HEK293 (cell line): ENCODE measurements around the gene THG1L.

Source experiments
- CTCF ChIA-PET: fragments of 350-600 bp; formaldehyde crosslinking; extraction: SDS; loops from one replicate; lab custom pipeline; 2021; ENCODE audit warnings: antibody characterized with exemption; lab: Yijun Ruan, JAX
- POLR2A ChIA-PET: fragments of 300-600 bp; formaldehyde crosslinking; extraction: SDS; loops from one replicate; lab custom pipeline; 2020; ENCODE audit warnings: antibody characterized with exemption, inconsistent platforms; lab: Yijun Ruan, JAX
- H3K27ac ChIP-seq: fragments of 200-500 bp; sonication (Bioruptor generic); 2 replicates; pipeline ENCODE4 v1.5.1; 2014; ENCODE audit warnings: low read depth, low read length, control low read depth, inconsistent platforms; ENCODE audit errors: extremely low read depth
- H3K36me3 ChIP-seq, 2 experiments: fragments of 200-500 bp in 1 of 2; sonication (Bioruptor generic) in 1 of 2; 1 replicate in 1 of 2; 2 replicates in 1 of 2; pipeline ENCODE4 v1.5.1; 2014 to 2017; ENCODE audit warnings: inconsistent platforms in 2 of 2, low read length in 2 of 2; ENCODE audit not compliant: control insufficient read depth in 2 of 2, insufficient read depth in 1 of 2
- H3K4me1 ChIP-seq: fragments of 200-500 bp; sonication (Bioruptor generic); 2 replicates; pipeline ENCODE4 v1.5.1; 2014; ENCODE audit warnings: mild to moderate bottlenecking, low read length, inconsistent platforms; ENCODE audit not compliant: control insufficient read depth, insufficient read depth
- H3K4me3 ChIP-seq: 2 replicates; pipeline ENCODE4 v1.5.1; 2011; ENCODE audit warnings: low read depth, mild to moderate bottlenecking, control low read depth, low read length, moderate library complexity
- H3K9me3 ChIP-seq: fragments of 200-500 bp; sonication (Bioruptor generic); 2 replicates; pipeline ENCODE4 v1.5.1; 2014; ENCODE audit warnings: low read depth, low read length, inconsistent platforms; ENCODE audit not compliant: control insufficient read depth, insufficient read depth
- GFI1B ChIP-seq: fragments of 450-650 bp; formaldehyde crosslinking; IDR thresholded peaks from 2 replicates; pipeline ENCODE4 v1.5.1; 2016; ENCODE audit warnings: missing biosample characterization, missing genetic modification characterization
- HOXA7 ChIP-seq: sonication (generic); formaldehyde crosslinking; IDR thresholded peaks from 2 replicates; pipeline ENCODE4 v1.8.1; 2022; ENCODE audit warnings: missing genetic modification reagents, borderline replicate concordance
- KLF1 ChIP-seq: fragments of 450-650 bp; formaldehyde crosslinking; IDR thresholded peaks from 2 replicates; pipeline ENCODE4 v1.5.1; 2016; ENCODE audit warnings: missing biosample characterization, missing genetic modification characterization
- KLF10 ChIP-seq: fragments of 450-650 bp; IDR thresholded peaks from 2 replicates; pipeline ENCODE4 v1.5.1; 2018; ENCODE audit warnings: missing biosample characterization, mild to moderate bottlenecking, missing genetic modification characterization
- PRDM2 ChIP-seq: fragments of 450-650 bp; formaldehyde crosslinking; IDR thresholded peaks from 2 replicates; pipeline ENCODE4 v1.5.1; 2016; ENCODE audit warnings: missing biosample characterization, missing genetic modification characterization, borderline replicate concordance
- SCRT1 ChIP-seq: fragments of 450-650 bp; formaldehyde crosslinking; IDR thresholded peaks from 2 replicates; pipeline ENCODE4 v1.5.1; 2016; ENCODE audit warnings: missing biosample characterization, missing genetic modification characterization, borderline replicate concordance
- SCRT2 ChIP-seq: fragments of 450-650 bp; formaldehyde crosslinking; IDR thresholded peaks from 2 replicates; pipeline ENCODE4 v1.5.1; 2016; ENCODE audit warnings: missing biosample characterization, missing genetic modification characterization
- SP7 ChIP-seq: fragments of 450-650 bp; formaldehyde crosslinking; IDR thresholded peaks from 2 replicates; pipeline ENCODE4 v1.5.1; 2016; ENCODE audit warnings: missing biosample characterization, missing genetic modification characterization
- YY1 ChIP-seq: fragments of 450-650 bp; formaldehyde crosslinking; IDR thresholded peaks from 2 replicates; pipeline ENCODE4 v1.5.1; 2018; ENCODE audit warnings: missing biosample characterization, missing genetic modification characterization
- ZBTB7A ChIP-seq: fragments of 450-650 bp; formaldehyde crosslinking; IDR thresholded peaks from 2 replicates; pipeline ENCODE4 v1.5.1; 2016; ENCODE audit warnings: low read depth, missing biosample characterization, missing genetic modification characterization
- ZIC2 ChIP-seq: fragments of 450-650 bp; formaldehyde crosslinking; IDR thresholded peaks from 2 replicates; pipeline ENCODE4 v1.5.1; 2016; ENCODE audit warnings: missing biosample characterization, missing genetic modification characterization
- ZNF140 ChIP-seq: fragments of 450-650 bp; formaldehyde crosslinking; IDR thresholded peaks from 2 replicates; pipeline ENCODE4 v1.5.1; 2016; ENCODE audit warnings: missing biosample characterization, missing genetic modification characterization
- ZNF157 ChIP-seq: fragments of 450-650 bp; formaldehyde crosslinking; IDR thresholded peaks from 2 replicates; pipeline ENCODE4 v1.5.1; 2016; ENCODE audit warnings: missing biosample characterization, missing genetic modification characterization
- ZNF175 ChIP-seq: fragments of 450-650 bp; formaldehyde crosslinking; IDR thresholded peaks from 2 replicates; pipeline ENCODE4 v1.5.1; 2016; ENCODE audit warnings: missing biosample characterization, missing genetic modification characterization
- ZNF24 ChIP-seq: fragments of 450-650 bp; formaldehyde crosslinking; IDR thresholded peaks from 2 replicates; pipeline ENCODE4 v1.5.1; 2016; ENCODE audit warnings: missing biosample characterization, missing genetic modification characterization
- ZNF292 ChIP-seq: fragments of 450-650 bp; formaldehyde crosslinking; IDR thresholded peaks from 2 replicates; pipeline ENCODE4 v1.5.1; 2016; ENCODE audit warnings: low read depth, missing biosample characterization, missing genetic modification characterization, borderline replicate concordance
- ZNF488 ChIP-seq: fragments of 450-650 bp; formaldehyde crosslinking; IDR thresholded peaks from 2 replicates; pipeline ENCODE4 v1.5.1; 2016; ENCODE audit warnings: missing biosample characterization, missing genetic modification characterization
- ZNF521 ChIP-seq: fragments of 450-650 bp; formaldehyde crosslinking; IDR thresholded peaks from 2 replicates; pipeline ENCODE4 v1.5.1; 2017; ENCODE audit warnings: missing biosample characterization, mild to moderate bottlenecking, missing genetic modification characterization
- ZNF561 ChIP-seq: fragments of 450-650 bp; IDR thresholded peaks from 2 replicates; pipeline ENCODE4 v1.5.1; 2018; ENCODE audit warnings: missing biosample characterization, missing genetic modification characterization, borderline replicate concordance
- ZNF600 ChIP-seq: fragments of 450-650 bp; formaldehyde crosslinking; IDR thresholded peaks from 2 replicates; pipeline ENCODE4 v1.5.1; 2016; ENCODE audit warnings: missing biosample characterization, missing genetic modification characterization
- ZNF623 ChIP-seq: fragments of 450-650 bp; formaldehyde crosslinking; IDR thresholded peaks from 2 replicates; pipeline ENCODE4 v1.5.1; 2016; ENCODE audit warnings: missing biosample characterization, missing genetic modification characterization
- ZNF660 ChIP-seq: fragments of 450-650 bp; IDR thresholded peaks from 2 replicates; pipeline ENCODE4 v1.5.1; 2018; ENCODE audit warnings: missing biosample characterization, mild to moderate bottlenecking, missing genetic modification characterization
- ZNF777 ChIP-seq: fragments of 450-650 bp; formaldehyde crosslinking; IDR thresholded peaks from 2 replicates; pipeline ENCODE4 v1.5.1; 2017; ENCODE audit warnings: missing biosample characterization, missing genetic modification characterization, borderline replicate concordance
- ZNF843 ChIP-seq: fragments of 450-650 bp; formaldehyde crosslinking; IDR thresholded peaks from 2 replicates; pipeline ENCODE4 v1.5.1; 2016; ENCODE audit warnings: missing biosample characterization, missing genetic modification characterization
- ZSCAN30 ChIP-seq: fragments of 450-650 bp; IDR thresholded peaks from 2 replicates; pipeline ENCODE4 v1.5.1; 2018; ENCODE audit warnings: missing biosample characterization, mild to moderate bottlenecking, missing genetic modification characterization, moderate library complexity
- TF ChIP-seq, protein P1 (sequence below): fragments of 450-650 bp; formaldehyde crosslinking; IDR thresholded peaks from 2 replicates; pipeline ENCODE4 v1.5.1; 2016; ENCODE audit warnings: missing biosample characterization, missing genetic modification characterization

The THG1L gene

DNA sequence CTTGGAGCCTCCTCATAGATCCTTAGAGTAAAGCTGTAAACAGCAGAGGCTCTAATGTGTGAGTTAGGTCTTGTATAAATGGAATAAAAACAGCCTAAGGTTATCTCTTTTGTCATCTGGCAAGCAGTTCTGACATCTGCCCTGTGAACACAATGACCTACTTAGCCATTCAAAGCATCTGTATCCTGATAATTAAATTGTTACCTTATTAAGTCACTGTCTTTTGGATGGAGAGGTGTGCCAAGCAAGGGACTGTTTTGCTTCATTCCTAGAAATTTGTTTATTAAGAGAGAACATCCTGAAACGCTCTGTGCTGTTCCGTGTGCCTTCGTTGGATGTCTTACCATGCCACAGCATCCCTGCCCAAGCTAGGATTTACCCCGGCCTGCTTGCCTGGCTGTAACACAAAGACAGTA, 13.8 kb downstream of the THG1L start:
- peaks cover 14% of the 10 kb centered on the region; the same call in 1 of the 2 replicates for H3K4me1 ChIP-seq
- peaks cover 0 to under 1% of the 10 kb centered on the region in 2 experiments for H3K36me3 ChIP-seq
- H3K27ac ChIP-seq, result no peak overlapping the region
- H3K9me3 ChIP-seq, result no peaks in the 10 kb centered on the region
- CTCF ChIA-PET, result interaction anchor here (0.6 to 4.0 kb wide), 4 partner anchors 12 to 620 kb away, joined by 3 to 49 read pairs (median 8); partner anchors contain the start of gene THG1L
- H3K4me3 ChIP-seq, result no peak overlapping the region; the same call in 1 of the 2 replicates
- TF ChIP-seq HOXA7 (CRISPR knock-in tag) (no peak), ZNF157 (tag by site-specific recombination) (peak; percentile 92)
- POLR2A ChIA-PET, result no interaction called here

GRCh38 chr5:157747173-157747740, 16.0 kb downstream of the THG1L start:
- H3K9me3 ChIP-seq, result no peaks in the 10 kb centered on the region
- ChIA-PET POLR2A (no interaction called here), CTCF (interaction anchor here (0.6 to 3.6 kb wide), 4 partner anchors 14 to 315 kb away, joined by 3 to 16 read pairs (median 7); partner anchors contain the start of gene NIPAL4)
- H3K36me3 ChIP-seq, result peaks cover 0 to 9% of the 10 kb centered on the region in 2 experiments; a peak in 2 of 3 replicates
- peaks cover 14% of the 10 kb centered on the region; the same call in 1 of the 2 replicates for H3K4me1 ChIP-seq
- no peak overlapping the region for H3K4me3 ChIP-seq
- H3K27ac ChIP-seq, result no peak overlapping the region
- TF ChIP-seq ZNF140 (no peak), ZNF600 (tag by site-specific recombination) (peak; percentile 42; the same call in 1 of the 2 replicates), ZIC2 (tag by site-specific recombination) (peak; percentile 78), ZNF292 (tag by site-specific recombination) (no peak), ZNF488 (tag by site-specific recombination) (no peak), SP7 (tag by site-specific recombination) (no peak), ZNF623 (tag by site-specific recombination) (no peak), KLF10 (no peak), ZSCAN30 (tag by site-specific recombination) (no peak), KLF1 (no peak), ZNF660 (tag by site-specific recombination) (no peak), ZNF24 (no peak), SCRT1 (tag by site-specific recombination) (peak; percentile 72), PRDM2 (tag by site-specific recombination) (no peak), SCRT2 (tag by site-specific recombination) (peak; percentile 56), ZNF777 (tag by site-specific recombination) (no peak), ZNF843 (no peak), ZBTB7A (tag by site-specific recombination) (no peak), ZNF175 (tag by site-specific recombination) (no peak), ZNF561 (peak; percentile 40; the same call in 1 of the 2 replicates), YY1 (no peak), GFI1B (tag by site-specific recombination) (peak; percentile 45; the same call in 1 of the 2 replicates), ZNF521 (tag by site-specific recombination) (no peak)
- TF ChIP-seq, protein P1, sequence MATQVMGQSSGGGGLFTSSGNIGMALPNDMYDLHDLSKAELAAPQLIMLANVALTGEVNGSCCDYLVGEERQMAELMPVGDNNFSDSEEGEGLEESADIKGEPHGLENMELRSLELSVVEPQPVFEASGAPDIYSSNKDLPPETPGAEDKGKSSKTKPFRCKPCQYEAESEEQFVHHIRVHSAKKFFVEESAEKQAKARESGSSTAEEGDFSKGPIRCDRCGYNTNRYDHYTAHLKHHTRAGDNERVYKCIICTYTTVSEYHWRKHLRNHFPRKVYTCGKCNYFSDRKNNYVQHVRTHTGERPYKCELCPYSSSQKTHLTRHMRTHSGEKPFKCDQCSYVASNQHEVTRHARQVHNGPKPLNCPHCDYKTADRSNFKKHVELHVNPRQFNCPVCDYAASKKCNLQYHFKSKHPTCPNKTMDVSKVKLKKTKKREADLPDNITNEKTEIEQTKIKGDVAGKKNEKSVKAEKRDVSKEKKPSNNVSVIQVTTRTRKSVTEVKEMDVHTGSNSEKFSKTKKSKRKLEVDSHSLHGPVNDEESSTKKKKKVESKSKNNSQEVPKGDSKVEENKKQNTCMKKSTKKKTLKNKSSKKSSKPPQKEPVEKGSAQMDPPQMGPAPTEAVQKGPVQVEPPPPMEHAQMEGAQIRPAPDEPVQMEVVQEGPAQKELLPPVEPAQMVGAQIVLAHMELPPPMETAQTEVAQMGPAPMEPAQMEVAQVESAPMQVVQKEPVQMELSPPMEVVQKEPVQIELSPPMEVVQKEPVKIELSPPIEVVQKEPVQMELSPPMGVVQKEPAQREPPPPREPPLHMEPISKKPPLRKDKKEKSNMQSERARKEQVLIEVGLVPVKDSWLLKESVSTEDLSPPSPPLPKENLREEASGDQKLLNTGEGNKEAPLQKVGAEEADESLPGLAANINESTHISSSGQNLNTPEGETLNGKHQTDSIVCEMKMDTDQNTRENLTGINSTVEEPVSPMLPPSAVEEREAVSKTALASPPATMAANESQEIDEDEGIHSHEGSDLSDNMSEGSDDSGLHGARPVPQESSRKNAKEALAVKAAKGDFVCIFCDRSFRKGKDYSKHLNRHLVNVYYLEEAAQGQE (tag by site-specific recombination), result no peak
